ENCODE results near the gene EFNB2. TPM values are rescaled to one million over a fixed set of nuclear protein-coding genes. Genes with fewer than 3 reads are reported as not detected.

The EFNB2 gene, protein sequence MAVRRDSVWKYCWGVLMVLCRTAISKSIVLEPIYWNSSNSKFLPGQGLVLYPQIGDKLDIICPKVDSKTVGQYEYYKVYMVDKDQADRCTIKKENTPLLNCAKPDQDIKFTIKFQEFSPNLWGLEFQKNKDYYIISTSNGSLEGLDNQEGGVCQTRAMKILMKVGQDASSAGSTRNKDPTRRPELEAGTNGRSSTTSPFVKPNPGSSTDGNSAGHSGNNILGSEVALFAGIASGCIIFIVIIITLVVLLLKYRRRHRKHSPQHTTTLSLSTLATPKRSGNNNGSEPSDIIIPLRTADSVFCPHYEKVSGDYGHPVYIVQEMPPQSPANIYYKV
- total RNA-seq: 8.4 TPM
- long read RNA-seq, full-length matches to known transcripts: 18 of 26 reads
- long read RNA-seq, partial matches to known transcripts: 1 of 26 reads
- long read RNA-seq, other reads (novel, unspliced or antisense): 7 of 26 reads

DNA sequence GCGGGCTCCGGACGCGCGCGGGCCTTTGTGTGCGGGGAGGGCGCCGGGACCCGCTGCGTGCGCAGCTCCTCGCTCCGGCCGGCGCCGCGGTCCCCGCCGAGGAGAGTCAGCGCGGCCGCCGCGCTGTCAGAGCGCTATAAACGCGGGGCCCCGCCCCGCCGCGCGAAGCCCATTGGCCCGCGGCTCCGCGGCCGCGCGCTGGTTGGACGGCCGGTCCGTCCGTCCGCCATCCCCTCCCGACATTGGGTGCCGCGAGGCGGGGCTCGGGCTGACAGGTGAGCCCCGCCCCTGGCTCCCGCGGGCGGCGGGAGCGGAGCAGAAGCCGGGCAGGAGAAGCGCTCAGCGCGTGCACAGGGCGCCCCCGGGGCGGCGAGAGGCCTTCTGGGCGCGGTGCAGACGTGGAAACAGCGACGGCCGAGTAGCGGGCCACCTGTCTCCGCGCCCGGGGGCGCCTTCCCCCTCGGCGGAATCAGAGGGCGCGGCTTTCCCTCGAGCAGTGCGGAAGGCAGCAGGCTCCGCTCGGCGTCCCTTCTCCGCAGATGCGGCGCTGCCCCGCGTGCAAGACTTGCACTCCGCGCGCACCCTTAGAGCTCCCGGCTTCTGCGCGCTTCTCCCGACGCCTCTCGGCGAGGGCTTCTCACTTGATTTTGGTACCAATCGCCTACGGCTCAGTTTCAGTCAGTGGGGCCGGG, at the start of gene EFNB2:
TSS of gene EFNB2 (minus strand) at position 111 of the 692 bp plus-strand sequence. CDS start 698 bp downstream, outside the sequence.
- peak; percentile 97 for ATAC-seq (ENCODE audit: poor library complexity)
- intact Hi-C loops (cut with DNase I): loop anchor here (10.0 kb wide), 3 partner anchors 379 to 1961 kb away; no protein-coding TSS in a partner anchor
- DNase-seq: peak; percentile 92

DNA sequence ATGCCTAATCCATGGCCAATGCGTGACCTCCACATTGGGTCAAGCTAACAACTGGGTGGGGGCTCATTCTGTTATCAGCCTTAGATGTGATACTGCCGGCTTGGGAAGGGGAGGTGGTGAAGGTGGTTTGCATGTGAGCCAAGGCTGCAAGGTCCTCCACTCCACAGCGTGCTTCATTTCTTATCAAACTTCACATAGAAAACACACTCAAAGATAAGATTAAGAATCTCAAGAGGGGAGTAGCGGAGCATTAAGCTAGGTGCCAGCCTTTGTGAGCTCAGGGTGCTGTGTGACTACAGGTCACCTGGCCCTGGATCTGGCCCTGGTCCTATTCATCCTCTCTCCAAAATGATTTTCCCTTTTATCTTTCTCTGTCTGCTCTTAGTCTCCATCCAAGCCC, 45.8 kb upstream of the EFNB2 start:
- intact Hi-C loops (cut with DNase I): no loop called here
- no peak for ATAC-seq (ENCODE audit: poor library complexity)
- no peak for DNase-seq

DNA sequence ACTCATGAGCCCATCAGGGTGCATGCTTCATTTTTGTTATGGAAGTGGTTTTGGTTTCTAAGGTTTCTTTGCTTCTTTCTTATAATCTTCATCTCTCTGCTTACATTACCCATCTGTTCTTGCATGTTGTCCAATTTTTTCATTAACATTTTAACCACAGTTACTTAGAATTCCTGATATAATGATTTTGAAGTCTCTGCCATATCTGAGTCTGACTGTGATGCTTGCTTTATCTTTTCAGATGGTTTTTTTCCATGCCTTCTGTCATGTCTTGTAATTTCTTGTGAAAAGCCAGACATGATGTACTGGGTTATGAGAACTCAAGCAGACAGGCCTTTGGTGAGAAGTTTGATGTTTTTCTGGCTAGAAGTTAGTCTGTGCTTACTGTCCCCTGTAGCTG, 40.4 kb upstream of the EFNB2 start:
- DNase-seq (no peak), ATAC-seq (ENCODE audit: poor library complexity) (no peak)
- intact Hi-C loops (cut with DNase I): no loop called here

DNA sequence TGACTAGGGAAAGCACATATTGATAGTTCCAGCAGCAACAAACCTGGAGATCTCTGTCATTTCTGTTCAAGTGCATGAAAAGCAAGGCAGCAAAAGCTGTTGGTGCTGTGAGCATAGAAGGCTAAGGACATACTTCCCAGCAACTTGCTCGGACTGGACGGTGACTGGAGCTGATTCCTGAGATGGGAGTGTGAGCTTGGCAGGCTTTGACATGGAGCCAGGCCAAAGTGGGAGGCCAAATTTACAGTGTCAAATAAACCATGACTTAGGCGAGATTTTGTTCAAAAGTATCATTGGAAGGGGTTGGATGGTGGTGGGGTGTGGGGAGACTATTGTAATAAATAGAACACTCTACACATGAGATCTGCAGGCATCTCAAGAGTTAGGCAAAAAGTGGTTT, 38.4 kb upstream of the EFNB2 start:
- ATAC-seq (ENCODE audit: poor library complexity) (no peak), DNase-seq (peak; percentile 64)
- intact Hi-C loops (cut with DNase I): no loop called here

DNA sequence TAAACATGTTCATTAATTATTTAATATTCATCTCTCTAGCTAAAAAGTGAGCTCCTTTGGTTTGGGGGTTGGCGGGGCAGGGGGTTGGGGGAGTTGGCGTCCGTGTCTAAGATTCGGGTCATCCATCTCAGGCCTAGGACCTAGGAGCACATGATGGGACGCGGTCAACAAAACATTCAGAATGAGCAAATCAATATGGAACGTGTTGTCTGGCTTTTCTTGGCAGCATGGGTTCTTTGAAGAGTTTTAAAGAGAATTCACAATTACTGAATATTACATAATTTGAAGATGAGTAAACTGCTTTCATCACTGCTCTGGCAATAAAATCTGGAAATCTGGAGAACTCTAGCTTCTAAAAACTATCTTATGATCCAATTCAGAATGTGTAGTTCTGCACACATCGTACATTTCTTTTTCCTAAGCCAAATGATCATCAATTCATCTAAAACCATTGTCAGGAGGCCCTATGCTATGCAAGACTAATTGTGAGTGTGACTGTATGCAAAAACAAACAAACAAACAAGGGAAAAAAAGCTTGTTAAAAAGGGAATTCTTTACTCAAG, 37.9 kb upstream of the EFNB2 start:
- ATAC-seq (ENCODE audit: poor library complexity) (peak; percentile 15), DNase-seq (no peak)
- intact Hi-C loops (cut with DNase I): no loop called here

DNA sequence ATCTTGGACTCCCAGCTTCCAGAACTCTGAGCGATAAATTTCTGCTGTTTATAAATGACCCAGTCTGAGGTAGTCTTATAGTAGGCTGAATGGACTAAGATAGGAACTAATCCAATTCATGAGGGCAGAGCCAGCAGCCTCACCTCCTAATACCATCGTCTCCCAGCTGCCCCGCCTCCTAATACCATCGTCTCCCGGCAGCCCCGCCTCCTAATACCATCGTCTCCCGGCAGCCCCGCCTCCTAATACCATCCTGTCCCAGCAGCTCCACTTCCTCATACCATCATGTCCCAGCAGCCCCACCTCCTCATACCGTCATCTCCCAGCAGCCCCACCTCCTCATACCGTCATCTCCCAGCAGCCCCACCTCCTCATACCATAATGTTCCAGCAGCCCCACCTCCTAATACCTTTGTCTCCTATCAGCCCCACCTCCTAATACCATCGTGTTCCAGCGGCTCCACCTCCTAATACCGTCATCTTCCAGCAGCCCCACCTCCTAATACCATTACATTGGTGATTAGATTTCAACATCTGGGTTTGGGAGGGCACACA, 34.9 kb upstream of the EFNB2 start:
- peak; percentile 30 for ATAC-seq (ENCODE audit: poor library complexity)
- intact Hi-C loops (cut with DNase I): no loop called here
- peak; percentile 84 for DNase-seq

DNA sequence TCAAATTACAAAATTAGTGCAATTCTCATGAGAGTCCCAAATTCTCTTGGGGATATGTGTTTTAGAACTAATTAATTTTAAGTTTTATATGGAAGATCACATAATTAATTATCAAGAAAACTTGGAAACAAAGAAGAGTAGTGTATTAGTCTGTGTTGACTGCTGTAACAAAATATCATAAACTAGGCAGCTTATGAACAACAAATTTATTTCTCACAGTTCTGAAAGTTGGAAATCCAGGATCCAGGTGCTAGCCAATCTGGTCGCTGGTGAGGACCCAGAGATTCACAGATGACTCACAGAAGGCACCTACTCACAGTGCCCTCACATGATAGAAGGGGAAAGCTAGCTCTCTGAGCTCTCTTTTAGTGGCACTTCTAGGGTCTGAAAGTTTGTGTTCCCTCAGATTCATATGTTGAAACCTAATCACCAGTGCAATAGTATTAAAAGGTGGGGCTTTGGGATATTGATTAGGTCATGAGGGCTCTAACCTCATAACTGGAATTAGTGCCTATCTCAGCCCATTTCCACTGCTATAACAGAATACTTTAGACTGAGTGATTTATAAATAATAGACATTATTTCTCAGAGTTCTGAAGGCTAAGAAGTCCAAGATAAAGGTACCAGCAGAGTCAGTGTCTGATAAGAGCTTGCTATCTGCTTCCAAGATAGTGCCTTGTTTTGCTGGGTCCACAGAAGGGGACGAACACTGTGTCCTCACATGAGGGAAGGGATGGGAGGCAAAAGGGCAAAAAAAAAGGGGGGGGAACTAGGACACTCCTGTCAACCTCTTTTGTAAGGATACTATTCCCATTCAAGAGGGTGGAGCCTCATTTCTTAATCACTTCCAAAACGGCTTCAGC, 34.0 kb upstream of the EFNB2 start:
- ATAC-seq (ENCODE audit: poor library complexity): no peak
- DNase-seq: no peak
- intact Hi-C loops (cut with DNase I): no loop called here

DNA sequence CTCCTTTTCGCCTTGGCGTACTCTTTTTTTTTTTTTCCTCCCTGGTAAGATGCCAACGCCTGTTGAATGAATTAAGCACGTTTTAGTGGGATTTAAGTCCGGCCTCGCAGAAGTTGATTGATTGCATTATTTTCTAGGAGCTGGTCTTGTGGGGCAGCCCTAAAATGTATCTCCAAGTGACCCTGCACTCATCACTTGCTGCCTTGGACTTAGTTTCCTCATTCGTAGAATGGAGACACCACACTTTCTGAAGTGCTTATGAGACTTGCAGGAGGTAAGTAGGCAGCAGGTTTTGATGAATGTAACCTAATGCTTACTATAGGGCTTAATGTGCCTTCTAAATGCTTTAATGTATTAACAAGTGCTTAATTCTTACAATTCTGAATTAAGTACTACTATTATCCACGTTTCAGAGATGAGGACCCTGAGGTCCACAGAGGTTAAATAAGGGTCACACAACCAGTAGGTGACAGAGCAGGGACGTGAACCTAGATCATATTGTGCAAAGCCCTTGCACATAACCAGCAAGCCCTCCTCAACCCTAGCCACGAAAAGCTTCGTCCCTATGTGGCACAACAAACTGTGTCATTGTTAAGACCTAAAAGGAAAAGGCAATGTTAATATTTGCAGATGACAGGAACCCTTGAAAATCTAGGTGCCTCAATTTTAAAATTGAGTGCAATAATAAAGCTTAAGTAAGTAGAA, 33.0 kb upstream of the EFNB2 start:
- intact Hi-C loops (cut with DNase I): no loop called here
- peak; percentile 1 for ATAC-seq (ENCODE audit: poor library complexity)
- DNase-seq: no peak

DNA sequence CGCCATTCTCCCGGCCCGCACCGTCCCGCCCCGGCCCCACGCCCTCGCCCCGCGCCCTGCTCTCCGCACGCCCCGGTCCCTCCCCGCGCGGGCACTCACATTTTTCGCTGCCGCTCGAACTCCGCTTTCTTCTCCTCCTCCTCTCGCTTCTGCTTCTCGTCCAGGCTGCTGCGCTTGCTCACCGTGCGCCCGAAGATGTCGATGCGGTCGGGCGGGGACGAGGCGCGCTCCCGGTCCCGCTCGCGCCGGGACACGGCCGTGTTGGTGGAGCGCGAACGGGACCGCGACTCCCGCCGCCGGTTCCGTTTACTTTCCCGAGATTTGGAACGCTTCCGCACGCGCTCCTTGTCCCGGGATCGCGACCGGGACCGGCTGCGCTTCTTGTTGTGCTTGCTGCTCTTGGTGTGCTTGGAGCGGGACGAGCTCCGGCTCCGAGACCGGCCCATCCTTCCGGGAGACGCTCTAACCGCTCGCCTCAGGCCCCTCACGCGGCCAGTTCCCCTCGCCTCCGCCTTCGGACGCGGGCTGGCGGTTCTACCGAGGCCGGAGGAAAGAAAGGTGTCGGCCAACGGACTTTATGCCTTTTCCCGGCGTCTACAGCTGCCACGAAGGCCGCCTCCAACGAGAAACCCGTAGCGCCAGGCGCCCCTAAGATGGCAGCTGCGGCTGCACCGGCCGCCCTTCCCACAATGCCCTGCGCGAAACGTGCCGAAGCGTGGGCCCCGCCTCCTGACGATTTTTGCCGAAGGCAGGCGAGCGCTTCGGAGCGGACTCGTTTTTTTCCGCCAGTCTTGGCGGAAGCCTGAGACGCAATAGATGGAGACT, 32.2 kb upstream of the EFNB2 start, which contains the start of gene ARGLU1:
TSS of gene ARGLU1 (minus strand) at position 664 of the 825 bp plus-strand sequence. CDS start at position 446, 218 bp downstream.
- DNase-seq (peak; percentile 96), ATAC-seq (ENCODE audit: poor library complexity) (peak; percentile 98)
- intact Hi-C loops (cut with DNase I): no loop called here

DNA sequence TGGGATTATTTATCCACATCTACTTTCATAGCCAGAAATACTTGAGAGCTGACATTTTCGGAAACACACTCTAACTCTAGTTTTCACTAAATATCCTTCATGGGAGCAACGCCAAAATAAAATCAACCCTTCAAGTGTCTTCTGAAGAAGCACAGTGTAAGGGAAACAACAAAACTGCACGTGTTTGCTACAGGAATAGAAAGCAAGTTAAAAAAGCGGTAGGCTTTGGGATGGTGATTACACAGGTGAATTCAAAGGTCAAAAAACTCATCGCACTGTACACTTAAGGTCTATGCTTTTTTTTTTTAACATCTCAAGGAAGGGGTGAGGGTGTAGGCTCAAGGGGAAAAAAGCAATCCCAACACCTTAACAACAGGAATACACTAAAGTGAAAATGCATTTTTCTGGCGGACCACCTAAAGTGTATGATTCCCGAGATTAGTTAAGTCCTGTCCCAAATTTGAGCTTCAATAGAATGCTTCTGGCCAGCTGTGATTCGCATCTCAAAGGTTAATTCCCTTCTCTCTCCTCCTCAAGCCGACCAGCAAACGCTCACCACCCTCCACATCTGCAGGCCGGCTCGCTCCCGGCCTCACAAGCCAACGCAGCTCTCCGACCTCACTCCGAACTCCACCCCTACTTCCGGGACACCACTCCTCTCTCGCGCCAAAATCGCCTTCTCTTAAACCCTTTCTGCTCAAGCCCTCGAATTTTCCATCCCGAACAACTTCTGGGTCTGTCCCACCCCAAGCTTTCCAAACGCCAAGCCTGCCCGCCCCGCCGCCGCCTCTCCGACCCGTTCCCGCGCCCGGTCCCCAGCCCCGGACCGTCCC, 31.4 kb upstream of the EFNB2 start:
- peak; percentile 74 for DNase-seq
- intact Hi-C loops (cut with DNase I): no loop called here
- peak; percentile 69 for ATAC-seq (ENCODE audit: poor library complexity)

DNA sequence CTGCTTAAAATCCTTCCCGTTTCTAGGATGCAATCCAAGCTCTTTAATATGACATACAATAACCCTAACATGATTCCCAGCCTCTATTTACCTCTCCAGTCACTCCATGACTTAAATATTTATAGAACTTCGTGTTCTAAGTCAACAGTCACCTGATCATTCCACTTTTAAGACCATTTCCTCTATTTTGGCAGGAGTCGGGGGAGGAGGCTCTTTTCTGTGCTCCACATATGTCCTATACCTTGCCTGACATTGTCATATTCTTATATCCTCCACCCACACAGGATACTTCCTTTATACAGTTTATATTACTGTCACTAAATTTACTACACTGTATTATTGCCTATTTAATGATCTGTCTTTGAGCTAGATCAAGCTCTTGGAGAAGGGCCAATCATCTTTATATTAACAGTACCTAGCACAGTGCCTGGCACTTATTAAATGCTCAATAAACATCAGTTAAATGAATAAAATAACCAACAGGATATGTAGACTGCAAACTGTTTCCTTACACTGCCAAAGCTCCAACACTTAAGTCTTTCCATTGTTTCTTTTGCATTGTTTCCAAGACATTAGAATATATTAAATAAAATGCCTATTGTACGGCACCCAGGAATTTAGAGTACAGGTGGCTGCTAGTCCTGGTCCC, 29.8 kb upstream of the EFNB2 start:
- DNase-seq (no peak), ATAC-seq (ENCODE audit: poor library complexity) (no peak)
- intact Hi-C loops (cut with DNase I): no loop called here

DNA sequence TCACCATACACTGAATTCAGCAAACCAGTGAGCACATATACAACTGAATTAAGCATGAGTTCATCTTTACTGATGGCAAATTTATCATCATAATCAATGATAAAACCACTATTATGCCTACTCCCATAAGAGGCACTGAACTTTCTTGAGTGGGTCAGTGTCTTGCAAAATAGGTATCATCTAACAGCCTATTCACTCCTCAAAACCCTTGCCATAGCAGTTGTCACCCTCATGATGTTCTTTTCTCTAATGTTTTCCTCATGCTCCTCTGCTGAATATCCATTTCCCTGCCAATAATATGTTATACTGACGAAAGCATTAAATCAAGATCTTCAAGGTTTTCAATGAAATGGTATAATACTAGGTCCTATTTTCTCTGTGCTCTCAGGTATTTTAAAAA, 26.8 kb upstream of the EFNB2 start:
- intact Hi-C loops (cut with DNase I): no loop called here
- DNase-seq (no peak), ATAC-seq (ENCODE audit: poor library complexity) (no peak)

DNA sequence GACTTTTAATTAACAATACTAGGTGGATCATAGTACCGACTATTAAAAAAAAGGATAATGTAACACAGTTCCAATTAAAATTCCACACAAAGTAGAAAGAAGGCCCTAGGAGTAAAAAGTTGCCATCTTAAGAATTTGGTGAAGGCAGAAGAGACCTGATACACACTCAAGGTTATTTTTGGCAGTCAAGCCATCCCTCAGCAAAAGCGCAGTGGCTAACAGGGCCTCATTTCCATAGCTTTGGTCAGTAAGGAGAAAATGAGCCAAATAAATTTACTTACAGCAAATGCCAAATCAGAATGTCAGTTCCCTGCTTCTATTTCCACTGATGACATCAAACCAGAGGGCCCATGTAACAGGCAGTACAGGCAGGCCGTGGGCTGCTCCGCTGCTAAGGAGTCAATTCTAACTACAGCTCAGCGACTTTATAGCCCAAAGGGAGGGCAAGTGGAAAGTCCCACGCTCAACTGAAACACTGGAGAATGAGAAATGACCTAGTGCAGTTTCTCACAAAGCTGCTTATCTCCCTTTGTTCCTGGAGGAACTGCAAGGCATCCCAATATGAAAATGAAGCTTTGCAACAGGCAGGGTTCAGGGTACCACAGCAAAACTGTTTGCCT, 26.2 kb upstream of the EFNB2 start:
- intact Hi-C loops (cut with DNase I): no loop called here
- DNase-seq: no peak
- peak; percentile 48 for ATAC-seq (ENCODE audit: poor library complexity)

DNA sequence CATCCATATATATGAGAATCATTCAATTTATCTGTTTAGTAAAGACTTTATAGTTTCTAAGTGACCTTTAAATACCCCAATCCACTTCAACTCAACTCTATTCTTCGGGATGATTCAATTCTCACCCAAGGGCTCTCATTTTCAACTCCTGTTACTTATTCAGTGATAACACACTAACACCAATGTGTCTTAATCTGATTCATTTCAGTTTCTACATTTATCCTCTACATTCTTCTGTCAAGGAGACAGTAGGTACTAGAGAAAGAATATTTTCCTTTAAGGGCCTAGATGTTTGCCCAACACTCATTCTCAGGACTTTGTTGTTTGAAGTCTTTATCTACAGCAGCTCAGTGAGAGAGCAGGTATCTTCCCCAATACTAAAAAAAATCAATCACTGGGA, 25.4 kb upstream of the EFNB2 start:
- DNase-seq (no peak), ATAC-seq (ENCODE audit: poor library complexity) (no peak)
- intact Hi-C loops (cut with DNase I): no loop called here

DNA sequence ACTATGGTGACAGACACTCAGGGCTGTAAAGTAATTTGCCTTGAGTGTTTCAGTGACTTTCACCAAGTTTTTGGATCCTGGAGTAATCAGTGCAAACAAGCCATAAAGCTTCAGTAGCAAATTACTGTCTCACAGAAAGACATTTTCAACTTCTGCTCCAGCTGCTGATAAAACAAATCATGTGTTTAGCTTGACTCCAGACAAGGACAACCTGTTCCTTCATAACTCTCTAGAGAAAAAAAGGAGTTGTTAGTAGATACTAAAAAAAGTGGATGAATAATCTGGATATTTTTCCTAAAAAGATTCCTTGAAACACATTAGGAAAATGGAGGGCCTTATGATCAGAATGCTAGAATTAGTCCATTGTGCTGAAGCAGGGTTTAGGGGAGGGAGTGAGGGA, 23.1 kb upstream of the EFNB2 start:
- DNase-seq: no peak
- no peak for ATAC-seq (ENCODE audit: poor library complexity)
- intact Hi-C loops (cut with DNase I): no loop called here
